Measurements from ENCODE around the gene NPHP4. TPM values are rescaled to one million over a fixed set of nuclear protein-coding genes. Genes with fewer than 3 reads are reported as not detected.

The NPHP4 gene
- polyA plus RNA-seq, 3 donors: 0.39 to 13.7 (median 1.2) TPM

DNA sequence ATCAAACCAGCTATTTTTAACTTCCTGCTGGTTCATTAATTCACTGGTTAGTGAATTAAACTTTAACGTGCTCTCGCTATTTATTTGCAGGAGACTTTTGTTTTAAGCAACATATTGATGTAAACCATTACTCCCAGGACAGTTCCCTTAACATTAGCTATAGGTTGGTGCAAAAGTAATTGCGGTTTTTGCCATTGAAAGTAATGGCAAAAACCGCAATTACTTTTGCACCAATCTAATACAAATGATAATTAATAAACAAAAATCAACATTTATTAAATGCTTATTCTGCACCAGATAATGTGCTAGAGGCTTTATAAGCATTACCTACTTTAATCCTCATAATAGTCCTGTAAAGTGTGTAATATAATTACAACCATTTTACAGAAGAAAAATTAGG is 176.5 kb downstream of the NPHP4 start:
- Histone ChIP-seq H2AFZ (ENCODE audit: insufficient read depth, low read depth, low read length, poor library complexity, severe bottlenecking) (no peak overlapping the region), H3K36me3 (replicated peaks in 1 of 2; ENCODE audit: control insufficient read depth in 1 of 2, insufficient read depth in 2 of 2, low read length in 2 of 2) (no peaks in the 10 kb centered on the region), H3K4me1 (ENCODE audit: control insufficient read depth in 1 of 2, insufficient read depth in 2 of 2, low read length in 2 of 2) (no peaks in the 10 kb centered on the region), H3K9ac (ENCODE audit: insufficient read depth, low read length, poor library complexity, severe bottlenecking) (no peak overlapping the region), H3K4me2 (replicated peaks; ENCODE audit: extremely low read depth, low read length, poor library complexity, severe bottlenecking) (no peak overlapping the region), H3K9me3 (replicated peaks in 1 of 2; ENCODE audit: control insufficient read depth in 1 of 2, insufficient read depth in 1 of 2, low read length in 2 of 2) (no peaks in the 10 kb centered on the region), H3K27me3 (ENCODE audit: control insufficient read depth in 2 of 2, insufficient read depth in 2 of 2, low read length in 2 of 2) (no peaks in the 10 kb centered on the region), H3K27ac (ENCODE audit: low read depth in 1 of 2, low read length in 2 of 2) (no peak overlapping the region), H3K79me2 (ENCODE audit: insufficient read depth, low read length) (no peaks in the 10 kb centered on the region), H3K4me3 (replicated peaks in 1 of 3; ENCODE audit: low read depth in 2 of 3, low read length in 3 of 3) (no peak overlapping the region), H4K20me1 (ENCODE audit: insufficient read depth, low read length) (no peaks in the 10 kb centered on the region)
- TF ChIP-seq, protein P1, sequence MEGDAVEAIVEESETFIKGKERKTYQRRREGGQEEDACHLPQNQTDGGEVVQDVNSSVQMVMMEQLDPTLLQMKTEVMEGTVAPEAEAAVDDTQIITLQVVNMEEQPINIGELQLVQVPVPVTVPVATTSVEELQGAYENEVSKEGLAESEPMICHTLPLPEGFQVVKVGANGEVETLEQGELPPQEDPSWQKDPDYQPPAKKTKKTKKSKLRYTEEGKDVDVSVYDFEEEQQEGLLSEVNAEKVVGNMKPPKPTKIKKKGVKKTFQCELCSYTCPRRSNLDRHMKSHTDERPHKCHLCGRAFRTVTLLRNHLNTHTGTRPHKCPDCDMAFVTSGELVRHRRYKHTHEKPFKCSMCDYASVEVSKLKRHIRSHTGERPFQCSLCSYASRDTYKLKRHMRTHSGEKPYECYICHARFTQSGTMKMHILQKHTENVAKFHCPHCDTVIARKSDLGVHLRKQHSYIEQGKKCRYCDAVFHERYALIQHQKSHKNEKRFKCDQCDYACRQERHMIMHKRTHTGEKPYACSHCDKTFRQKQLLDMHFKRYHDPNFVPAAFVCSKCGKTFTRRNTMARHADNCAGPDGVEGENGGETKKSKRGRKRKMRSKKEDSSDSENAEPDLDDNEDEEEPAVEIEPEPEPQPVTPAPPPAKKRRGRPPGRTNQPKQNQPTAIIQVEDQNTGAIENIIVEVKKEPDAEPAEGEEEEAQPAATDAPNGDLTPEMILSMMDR (IDR thresholded peaks at IDR 0.05): no peak
- intact Hi-C loops (cut with micrococcal nuclease): no loop called here
- Mint-ChIP-seq H3K36me3 (no peaks in the 10 kb centered on the region), H3K4me3 (no peak overlapping the region), H3K27me3 (ENCODE audit: low read depth in 3 of 3) (peaks cover 12 to 20% (median 17%) of the 10 kb centered on the region in 3 donors), H3K4me1 (no peaks in the 10 kb centered on the region), H3K27ac (no peak overlapping the region), H3K9me3 (peaks cover 0 to 10% (median 2%) of the 10 kb centered on the region in 7 donors)
- no peak for DNase-seq
- no CpG with 5 or more reads among the region's 4 CpGs for WGBS (ENCODE audit: insufficient coverage)

DNA sequence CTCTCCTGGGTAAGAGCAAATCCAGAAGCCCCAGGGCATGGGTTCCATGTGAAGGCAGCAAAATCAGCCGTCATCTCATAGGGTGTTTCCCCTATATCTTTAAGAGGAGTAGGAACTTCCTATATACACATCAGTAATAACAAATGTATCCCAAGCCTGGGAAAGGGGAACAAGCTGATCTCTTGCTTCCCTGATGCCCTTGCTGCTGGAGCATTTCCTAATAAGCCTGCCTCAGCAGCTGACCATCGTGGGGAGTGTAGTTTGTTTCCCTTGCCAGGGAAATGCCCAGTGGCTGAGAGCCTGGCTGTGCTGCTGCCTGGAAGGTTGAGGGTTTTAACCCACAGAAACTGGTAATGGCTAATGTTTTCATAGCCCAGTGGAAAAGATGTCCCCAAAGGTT is 177.0 kb downstream of the NPHP4 start:
- Histone ChIP-seq H4K20me1 (ENCODE audit: insufficient read depth, low read length) (no peaks in the 10 kb centered on the region), H3K27me3 (ENCODE audit: control insufficient read depth in 2 of 2, insufficient read depth in 2 of 2, low read length in 2 of 2) (no peaks in the 10 kb centered on the region), H3K36me3 (replicated peaks in 1 of 2; ENCODE audit: control insufficient read depth in 1 of 2, insufficient read depth in 2 of 2, low read length in 2 of 2) (no peaks in the 10 kb centered on the region), H3K9ac (ENCODE audit: insufficient read depth, low read length, poor library complexity, severe bottlenecking) (no peak overlapping the region), H3K4me3 (replicated peaks in 1 of 3; ENCODE audit: low read depth in 2 of 3, low read length in 3 of 3) (no peak overlapping the region), H2AFZ (ENCODE audit: insufficient read depth, low read depth, low read length, poor library complexity, severe bottlenecking) (no peak overlapping the region), H3K27ac (ENCODE audit: low read depth in 1 of 2, low read length in 2 of 2) (no peak overlapping the region), H3K4me2 (replicated peaks; ENCODE audit: extremely low read depth, low read length, poor library complexity, severe bottlenecking) (no peak overlapping the region), H3K4me1 (ENCODE audit: control insufficient read depth in 1 of 2, insufficient read depth in 2 of 2, low read length in 2 of 2) (no peaks in the 10 kb centered on the region), H3K9me3 (replicated peaks in 1 of 2; ENCODE audit: control insufficient read depth in 1 of 2, insufficient read depth in 1 of 2, low read length in 2 of 2) (no peaks in the 10 kb centered on the region), H3K79me2 (ENCODE audit: insufficient read depth, low read length) (no peaks in the 10 kb centered on the region)
- no peaks in the 10 kb centered on the region for H3K36me3 Mint-ChIP-seq
- TF ChIP-seq, protein P1 (IDR thresholded peaks at IDR 0.05): no peak
- no peak for DNase-seq
- no peaks in the 10 kb centered on the region for H3K4me1 Mint-ChIP-seq
- intact Hi-C loops (cut with micrococcal nuclease): no loop called here
- H3K27ac Mint-ChIP-seq: no peak overlapping the region
- peaks cover 12 to 20% (median 17%) of the 10 kb centered on the region in 3 donors for H3K27me3 Mint-ChIP-seq (ENCODE audit: low read depth in 3 of 3)
- H3K9me3 Mint-ChIP-seq: peaks cover 0 to 10% (median 2%) of the 10 kb centered on the region in 7 donors
- WGBS (ENCODE audit: insufficient coverage): 0% methylated on average over 1 of the region's 2 CpGs
- H3K4me3 Mint-ChIP-seq: no peak overlapping the region
